ENCODE measurements around the gene PDE4B.
"Not testable (repeated sequence)": the region's sequence is repeated elsewhere in the genome, so short reads cannot be mapped to it uniquely, and the experiment has no call there.

The PDE4B gene

DNA sequence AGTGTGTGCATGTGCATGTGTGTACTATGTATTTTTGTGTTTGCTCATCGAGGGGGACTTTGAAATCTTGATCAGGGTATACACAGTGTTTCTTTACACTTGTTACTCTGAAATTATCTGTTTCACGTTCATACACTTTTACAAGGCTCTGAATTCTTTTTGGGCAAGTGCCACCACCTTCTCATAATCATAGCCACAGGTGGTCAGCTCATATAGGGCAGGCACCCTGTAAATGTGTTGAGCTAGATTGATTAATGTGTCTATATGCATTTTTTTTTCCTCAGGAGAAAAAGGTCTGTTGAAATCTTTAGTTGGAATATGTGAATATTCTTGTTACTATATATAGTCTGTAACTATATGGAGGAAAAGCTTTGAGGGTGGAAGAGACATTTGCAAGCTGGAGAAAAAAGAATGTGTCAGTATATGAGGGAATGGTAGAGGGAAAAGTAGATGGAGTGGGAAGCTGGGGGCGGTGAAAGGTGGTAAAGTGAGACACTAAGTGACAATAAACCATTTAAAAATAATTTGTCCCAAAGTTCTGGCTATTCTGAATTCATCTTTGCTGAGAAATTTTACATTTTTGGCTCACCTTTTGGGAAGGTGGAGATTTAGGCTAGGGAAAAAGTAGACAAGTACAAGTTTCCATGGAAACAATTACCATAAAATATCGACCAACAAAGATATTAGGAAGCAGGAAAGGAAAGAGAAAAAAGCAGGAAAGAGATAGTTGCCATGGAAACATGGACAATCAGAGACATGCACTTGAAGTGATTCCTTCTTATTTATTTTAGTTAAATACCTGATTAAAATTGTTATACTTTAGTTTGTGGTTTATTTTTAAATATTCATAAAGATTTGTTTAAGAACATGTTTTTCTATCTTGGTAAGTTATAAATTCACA, 277.5 kb downstream of the PDE4B start:
- DNase-seq, result no peak

GRCh38 chr1:66073388-66073787, 280.7 kb downstream of the PDE4B start:
- DNase-seq, result no peak

GRCh38 chr1:66074147-66074546, 281.5 kb downstream of the PDE4B start:
- no peak for DNase-seq

- DNase-seq, result no peak
These were observed 285.7 kb downstream of the PDE4B start for GRCh38 chr1:66078412-66078811.

DNA sequence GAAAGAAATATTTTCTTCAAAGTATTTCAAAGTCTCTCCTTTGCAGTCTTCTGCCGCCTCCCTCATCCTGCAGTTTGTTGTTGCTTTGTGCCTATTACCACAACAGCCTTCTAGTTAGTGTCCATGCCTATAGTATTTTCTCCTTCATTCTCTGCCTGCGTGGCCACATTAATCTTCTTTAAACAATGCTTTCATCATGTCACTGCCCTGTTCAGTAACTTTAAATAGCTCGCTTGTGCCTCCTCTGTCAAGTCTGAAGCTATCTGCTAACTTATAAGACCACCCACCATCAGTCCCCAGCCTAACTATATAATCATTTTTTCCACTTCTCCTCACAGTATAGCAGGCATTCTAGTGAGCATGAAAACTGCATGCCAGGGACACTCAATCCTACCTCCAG, 290.3 kb downstream of the PDE4B start:
- no peak for DNase-seq

GRCh38 chr1:66084442-66084841, 291.7 kb downstream of the PDE4B start:
- no peak for DNase-seq

- no peak for DNase-seq
These were observed 292.9 kb downstream of the PDE4B start for GRCh38 chr1:66085600-66085999.

DNA sequence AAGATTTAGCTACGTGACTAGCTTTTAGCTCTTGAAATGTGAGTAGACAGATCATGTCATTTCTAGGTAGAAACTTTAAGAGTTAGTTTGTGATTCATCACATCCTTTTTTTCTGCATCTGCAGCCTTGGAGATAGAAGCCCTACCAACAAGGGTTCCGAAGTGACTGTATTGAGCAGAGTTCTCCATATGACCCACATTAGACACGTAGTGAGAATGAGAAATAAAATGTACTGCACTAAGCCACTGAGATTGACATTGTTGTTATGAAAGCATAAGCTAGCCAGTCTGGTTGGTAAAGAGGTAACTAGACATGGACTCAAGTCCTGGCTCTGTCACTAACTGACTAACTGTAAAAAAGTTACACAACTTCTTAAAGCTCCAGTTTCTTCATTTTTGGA, 296.1 kb downstream of the PDE4B start:
- no peak for DNase-seq

GRCh38 chr1:66090859-66091457, 298.3 kb downstream of the PDE4B start:
- DNase-seq, result no peak

- no peak for DNase-seq
These were observed 302.5 kb downstream of the PDE4B start for GRCh38 chr1:66095190-66095589.

DNA sequence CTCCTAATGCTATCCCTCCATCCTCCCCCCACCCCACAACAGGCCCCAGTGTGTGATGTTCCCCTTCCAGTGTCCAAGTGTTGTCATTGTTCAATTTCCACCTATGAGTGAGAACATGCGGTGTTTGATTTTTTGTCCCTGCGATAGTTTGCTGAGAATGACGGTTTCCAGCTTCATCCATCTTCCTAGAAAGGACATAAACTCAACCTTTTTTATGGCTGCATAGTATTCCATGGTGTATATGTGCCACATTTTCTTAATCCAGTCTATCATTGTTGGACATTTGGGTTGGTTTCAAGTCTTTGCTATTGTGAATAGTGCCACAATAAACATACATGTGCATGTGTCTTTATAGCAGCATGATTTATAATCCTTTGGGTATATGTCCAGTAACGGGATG, 308.3 kb downstream of the PDE4B start:
- DNase-seq, result not testable (repeated sequence)

- not testable (repeated sequence) for DNase-seq
These were observed 311.4 kb downstream of the PDE4B start for GRCh38 chr1:66104076-66104475.

GRCh38 chr1:66108624-66109023, 315.9 kb downstream of the PDE4B start:
- no peak for DNase-seq

DNA sequence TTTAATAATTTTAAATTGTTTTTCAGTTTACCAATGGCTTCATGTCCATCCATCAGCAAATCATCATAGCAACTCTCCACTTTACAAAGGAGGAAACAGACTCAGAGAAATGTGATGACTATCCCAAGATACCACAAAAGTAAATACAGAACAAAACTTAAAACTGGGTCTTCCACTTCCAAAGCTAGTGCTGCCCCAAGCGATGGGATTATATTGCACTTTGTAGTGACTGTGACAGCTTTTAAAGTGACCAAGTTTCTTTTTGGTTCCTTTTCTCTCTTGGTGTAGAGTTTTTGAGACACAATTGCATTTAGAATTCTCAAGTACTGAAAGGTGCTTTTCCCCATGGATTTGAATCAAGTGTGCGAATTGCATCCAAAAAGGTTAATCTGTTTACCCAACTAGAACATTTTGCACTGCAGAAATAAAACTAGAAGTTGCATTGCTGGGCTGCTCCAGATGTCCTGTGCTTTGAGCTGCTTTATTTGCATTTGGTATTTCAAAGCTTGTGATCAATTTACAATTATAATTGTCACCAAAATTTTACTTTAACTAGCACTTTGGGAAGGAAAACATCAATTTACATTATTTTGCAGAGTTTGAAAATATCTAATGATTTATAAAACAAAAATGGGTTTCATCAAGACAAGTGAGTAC, 320.2 kb downstream of the PDE4B start:
- DNase-seq, result no peak

DNA sequence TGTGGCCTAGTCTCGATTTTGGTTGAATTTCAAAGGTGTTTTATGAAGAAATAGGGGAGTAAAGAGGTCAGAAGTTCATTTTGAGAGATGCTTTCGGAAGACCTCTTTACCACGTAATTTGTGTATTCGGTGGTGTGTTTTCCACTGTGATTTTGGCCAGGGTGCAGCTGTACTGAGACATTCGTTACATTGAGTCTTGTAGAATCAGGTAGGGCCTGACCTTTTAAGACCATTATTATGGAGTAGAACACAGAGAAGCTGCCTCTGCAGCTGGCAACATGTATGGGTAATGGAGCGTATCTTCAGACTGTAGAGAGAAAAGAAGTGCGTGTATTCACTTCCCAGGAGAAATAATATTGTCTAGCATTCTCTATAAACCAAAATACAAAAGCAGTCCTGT, 326.5 kb downstream of the PDE4B start:
- DNase-seq, result no peak

- no peak for DNase-seq
These were observed 332.0 kb downstream of the PDE4B start for GRCh38 chr1:66124670-66125069.

- DNase-seq, result not testable (repeated sequence)
These were observed 335.9 kb downstream of the PDE4B start for GRCh38 chr1:66128641-66129040.

GRCh38 chr1:66132324-66132723, 339.6 kb downstream of the PDE4B start:
- no peak for DNase-seq

- DNase-seq, result no peak
These were observed 341.3 kb downstream of the PDE4B start for GRCh38 chr1:66134004-66134403.

DNA sequence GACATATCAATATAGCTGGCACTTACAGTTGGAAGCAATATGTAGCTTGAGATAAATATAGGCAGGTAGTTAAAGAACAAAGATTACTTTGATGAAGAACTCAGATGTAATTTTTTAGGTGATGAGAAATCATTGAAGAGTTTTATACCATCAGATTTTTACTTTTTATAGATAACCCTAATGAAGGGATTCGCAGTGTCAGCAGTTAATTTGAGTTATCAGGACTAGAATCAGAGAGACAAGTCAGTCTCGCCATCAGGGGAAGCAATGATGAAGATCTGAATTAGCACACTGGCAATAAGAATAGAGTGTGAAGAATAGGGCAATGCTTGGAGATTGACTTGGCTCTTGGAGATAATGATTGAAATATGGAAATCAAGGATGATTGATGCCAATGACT, 342.5 kb downstream of the PDE4B start:
- no peak for DNase-seq

DNA sequence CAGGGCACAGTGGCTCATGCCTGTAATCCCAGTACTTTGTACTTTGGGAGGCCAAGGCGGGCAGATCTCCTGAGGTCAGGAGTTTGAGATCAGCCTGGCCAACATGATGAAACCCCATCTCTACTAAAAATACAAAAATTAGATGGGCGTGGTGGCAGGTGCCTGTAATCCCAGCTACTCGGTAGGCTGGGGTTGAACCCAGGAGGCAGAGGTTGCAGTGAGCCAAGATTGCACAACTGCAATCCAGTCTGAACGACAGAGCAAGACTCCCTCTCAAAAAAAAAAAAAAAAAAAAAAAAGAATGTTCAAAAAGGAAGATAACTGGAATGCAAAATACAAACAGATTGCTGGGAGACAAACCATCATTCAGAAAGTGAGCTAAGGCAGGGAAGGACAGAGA, 343.7 kb downstream of the PDE4B start:
- not testable (repeated sequence) for DNase-seq

GRCh38 chr1:66137235-66137634, 344.5 kb downstream of the PDE4B start:
- DNase-seq, result no peak

DNA sequence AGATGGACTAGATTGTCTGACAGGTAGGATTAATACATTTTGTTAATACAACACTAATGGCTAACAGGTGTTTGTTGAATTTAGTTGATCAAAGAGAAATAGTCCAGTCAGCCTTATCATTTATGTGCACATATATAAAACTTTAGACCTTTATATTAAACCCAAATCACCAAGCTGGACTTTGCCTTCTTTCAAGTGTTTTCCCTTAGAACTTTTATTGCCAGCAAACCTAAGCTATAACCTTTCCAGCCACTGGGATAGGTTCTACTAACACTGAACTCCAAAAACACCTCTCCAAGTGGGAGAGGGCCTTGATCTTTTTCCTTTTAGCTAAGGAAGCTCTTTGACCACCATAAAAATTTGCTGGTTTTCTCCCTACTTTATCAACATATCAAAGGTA, 345.9 kb downstream of the PDE4B start:
- DNase-seq, result no peak

DNA sequence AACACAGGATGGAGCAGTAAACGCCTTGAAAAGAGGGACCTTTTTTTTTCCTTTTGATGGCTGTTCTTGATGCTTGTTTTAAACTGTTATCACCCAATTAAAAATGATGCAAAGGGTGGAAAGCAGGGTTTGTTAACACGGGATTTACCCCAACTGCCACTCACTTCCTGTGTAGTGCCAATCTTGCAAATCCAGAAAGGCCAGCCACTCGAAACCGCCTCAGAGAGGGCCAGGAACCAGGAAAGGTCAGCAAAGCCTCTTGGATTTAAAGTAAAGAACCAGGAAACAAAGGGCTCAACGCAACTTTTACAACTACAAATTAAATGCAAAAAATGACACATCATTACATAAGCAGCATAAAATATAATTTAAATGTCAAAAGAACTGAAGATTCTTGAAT, 347.4 kb downstream of the PDE4B start:
- DNase-seq, result no peak

Data from stimulated activated CD4-positive, alpha-beta T cell treated with anti-CD3 and anti-CD28 coated beads, Interleukin-4, amount 100 ng/mL, for 1 hour (primary cell).